ENCODE results near the gene PCGF6.
A peak's percentile ranks its signal among the peaks of the same experiment; 100 is the strongest.

The PCGF6 gene

DNA sequence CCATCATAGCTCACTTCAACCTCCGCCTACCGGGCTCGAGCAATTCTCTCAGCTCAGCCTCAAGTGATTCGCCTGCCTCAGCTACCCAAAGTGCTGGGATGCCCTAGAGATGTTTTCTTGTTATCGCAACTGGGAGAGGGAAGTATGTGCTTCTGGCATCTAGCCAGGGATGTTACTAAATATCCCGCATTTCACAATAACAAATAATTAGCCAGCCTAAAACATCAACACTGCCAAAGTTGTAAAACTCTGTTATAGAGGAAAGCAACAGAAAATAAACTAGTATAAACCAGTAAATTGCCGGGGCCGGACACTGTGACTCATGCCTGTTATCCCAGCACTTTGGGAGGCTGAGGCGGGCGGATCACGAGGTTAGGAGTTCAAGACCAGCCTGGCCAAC is 66.8 kb downstream of the PCGF6 start:
- no peak overlapping the region for H3K4ac ChIP-seq (ENCODE audit: low read depth in 1 of 2, low read length in 2 of 2)

DNA sequence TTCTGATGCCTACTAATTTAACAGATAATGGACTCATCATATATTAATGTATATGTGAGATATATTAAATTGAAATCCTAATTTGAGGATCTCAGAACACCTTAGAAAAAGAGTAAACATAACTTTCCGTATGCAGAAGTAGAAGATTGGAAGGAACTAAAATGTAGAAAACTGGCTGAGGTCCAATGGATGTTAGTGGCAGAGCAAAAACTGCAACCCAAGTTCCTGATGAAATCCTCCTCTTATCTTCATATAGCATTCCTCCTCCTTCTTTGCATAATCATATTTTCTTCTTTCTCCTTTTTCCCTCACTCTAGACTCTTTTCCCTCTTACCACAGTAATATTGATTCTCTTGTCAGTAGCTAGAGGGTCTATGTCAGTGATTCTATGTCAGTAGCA is 68.0 kb downstream of the PCGF6 start:
- Histone ChIP-seq H3K18ac (ENCODE audit: low read depth in 1 of 2, low read length in 2 of 2) (no peak overlapping the region), H3K9ac (ENCODE audit: low read length) (no peak overlapping the region), H2BK120ac (ENCODE audit: low read depth, low read length) (no peak overlapping the region), H3K4ac (ENCODE audit: low read depth in 1 of 2, low read length in 2 of 2) (no peak overlapping the region), H4K91ac (ENCODE audit: low read length) (no peak overlapping the region), H2BK12ac (ENCODE audit: low read length in 2 of 2) (no peak overlapping the region), H3K79me1 (replicated peaks; ENCODE audit: low read length, poor library complexity, severe bottlenecking) (no peaks in the 10 kb centered on the region), H3K4me1 (ENCODE audit: control insufficient read depth, insufficient read depth, low read depth, low read length) (peaks cover 6% of the 10 kb centered on the region), H4K8ac (ENCODE audit: low read length) (no peak overlapping the region), H3K4me2 (ENCODE audit: low read length, poor library complexity, severe bottlenecking) (no peak overlapping the region), H3K23ac (ENCODE audit: low read length in 2 of 2) (no peak overlapping the region), H3K36me3 (ENCODE audit: control insufficient read depth in 1 of 2, insufficient read depth in 2 of 2, low read depth in 1 of 2, low read length in 2 of 2) (peaks cover 0 to 15% of the 10 kb centered on the region in 2 experiments), H3K27me3 (ENCODE audit: control insufficient read depth in 1 of 2, insufficient read depth in 1 of 2, low read length in 2 of 2) (peaks cover 48 to 64% of the 10 kb centered on the region in 2 experiments), H3K14ac (ENCODE audit: low read length in 2 of 2) (no peak overlapping the region), H2BK5ac (ENCODE audit: low read depth, low read length, poor library complexity, severe bottlenecking) (no peak overlapping the region), H3K9me3 (ENCODE audit: control insufficient read depth, low read length) (no peaks in the 10 kb centered on the region), H3K27ac (ENCODE audit: low read length, poor library complexity, severe bottlenecking) (no peak overlapping the region), H2BK15ac (ENCODE audit: low read depth, poor library complexity, severe bottlenecking) (no peak overlapping the region), H3K4me3 (ENCODE audit: insufficient read depth in 1 of 2, low read depth in 1 of 2, low read length in 2 of 2) (no peak overlapping the region), H2AFZ (ENCODE audit: low read depth, low read length) (no peak overlapping the region), H2AK5ac (ENCODE audit: low read length, severe bottlenecking) (no peak overlapping the region)
- no peak for DNase-seq
- WGBS = no CpG with 5 or more reads among the region's 1 CpG

More for the DNA sequence above, 66.8 kb downstream of the PCGF6 start:
- Histone ChIP-seq H3K4me3 (ENCODE audit: insufficient read depth in 1 of 2, low read depth in 1 of 2, low read length in 2 of 2) (no peak overlapping the region), H3K18ac (ENCODE audit: low read depth in 1 of 2, low read length in 2 of 2) (no peak overlapping the region), H3K27me3 (ENCODE audit: control insufficient read depth in 1 of 2, insufficient read depth in 1 of 2, low read length in 2 of 2) (peaks cover 43 to 61% of the 10 kb centered on the region in 2 experiments), H4K8ac (ENCODE audit: low read length) (no peak overlapping the region), H2BK15ac (ENCODE audit: low read depth, poor library complexity, severe bottlenecking) (no peak overlapping the region), H3K14ac (ENCODE audit: low read length in 2 of 2) (no peak overlapping the region), H2BK120ac (ENCODE audit: low read depth, low read length) (no peak overlapping the region), H2BK5ac (ENCODE audit: low read depth, low read length, poor library complexity, severe bottlenecking) (no peak overlapping the region), H3K4me2 (ENCODE audit: low read length, poor library complexity, severe bottlenecking) (no peak overlapping the region), H3K36me3 (ENCODE audit: control insufficient read depth in 1 of 2, insufficient read depth in 2 of 2, low read depth in 1 of 2, low read length in 2 of 2) (peaks cover 0 to 27% of the 10 kb centered on the region in 2 experiments), H4K91ac (ENCODE audit: low read length) (no peak overlapping the region), H3K4me1 (ENCODE audit: control insufficient read depth, insufficient read depth, low read depth, low read length) (peaks cover 4% of the 10 kb centered on the region), H2AFZ (ENCODE audit: low read depth, low read length) (no peak overlapping the region), H3K23ac (ENCODE audit: low read length in 2 of 2) (no peak overlapping the region), H2BK12ac (ENCODE audit: low read length in 2 of 2) (no peak overlapping the region), H3K9me3 (ENCODE audit: control insufficient read depth, low read length) (no peaks in the 10 kb centered on the region), H3K9ac (ENCODE audit: low read length) (no peak overlapping the region), H2AK5ac (ENCODE audit: low read length, severe bottlenecking) (no peak overlapping the region), H3K27ac (ENCODE audit: low read length, poor library complexity, severe bottlenecking) (no peak overlapping the region), H3K79me1 (replicated peaks; ENCODE audit: low read length, poor library complexity, severe bottlenecking) (no peaks in the 10 kb centered on the region)
- 73% methylated on average over 6 of the region's 11 CpGs for WGBS
- DNase-seq = peak; percentile 68

DNA sequence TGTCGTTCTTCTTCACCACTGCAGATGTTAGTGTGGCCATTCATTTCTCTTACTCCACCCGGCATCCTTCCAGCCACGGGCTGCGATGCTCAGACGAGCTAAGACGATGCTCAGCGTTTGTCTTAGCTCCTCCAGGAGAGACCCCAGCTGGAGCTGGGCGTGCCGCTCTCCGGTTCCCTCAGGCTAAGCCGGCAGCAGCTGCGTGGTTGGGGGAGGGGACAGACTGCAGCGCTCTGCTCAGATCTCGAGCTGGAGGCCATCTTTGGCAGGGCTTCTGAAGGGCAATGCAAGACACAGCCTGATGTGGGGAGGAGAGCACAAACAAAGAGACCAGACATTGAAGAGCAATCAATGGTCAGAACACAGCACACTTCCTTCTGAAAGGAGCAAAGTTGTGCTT is 69.2 kb downstream of the PCGF6 start:
- Histone ChIP-seq H3K27ac (ENCODE audit: low read length, poor library complexity, severe bottlenecking) (no peak overlapping the region), H3K9ac (ENCODE audit: low read length) (no peak overlapping the region), H3K4me2 (ENCODE audit: low read length, poor library complexity, severe bottlenecking) (no peak overlapping the region), H3K4ac (ENCODE audit: low read depth in 1 of 2, low read length in 2 of 2) (no peak overlapping the region), H4K91ac (ENCODE audit: low read length) (no peak overlapping the region), H3K4me1 (ENCODE audit: control insufficient read depth, insufficient read depth, low read depth, low read length) (peaks cover 18% of the 10 kb centered on the region), H3K9me3 (ENCODE audit: control insufficient read depth, low read length) (no peaks in the 10 kb centered on the region), H4K8ac (ENCODE audit: low read length) (no peak overlapping the region), H3K36me3 (ENCODE audit: control insufficient read depth in 1 of 2, insufficient read depth in 2 of 2, low read depth in 1 of 2, low read length in 2 of 2) (peaks cover 3 to 5% of the 10 kb centered on the region in 2 experiments), H2AFZ (ENCODE audit: low read depth, low read length) (no peak overlapping the region), H3K23ac (ENCODE audit: low read length in 2 of 2) (no peak overlapping the region), H2AK5ac (ENCODE audit: low read length, severe bottlenecking) (no peak overlapping the region), H3K18ac (ENCODE audit: low read depth in 1 of 2, low read length in 2 of 2) (no peak overlapping the region), H3K4me3 (ENCODE audit: insufficient read depth in 1 of 2, low read depth in 1 of 2, low read length in 2 of 2) (peak overlapping the region in 1 of 2 experiments; percentile 52), H3K14ac (ENCODE audit: low read length in 2 of 2) (no peak overlapping the region), H2BK12ac (ENCODE audit: low read length in 2 of 2) (no peak overlapping the region), H3K79me1 (replicated peaks; ENCODE audit: low read length, poor library complexity, severe bottlenecking) (no peaks in the 10 kb centered on the region), H2BK15ac (ENCODE audit: low read depth, poor library complexity, severe bottlenecking) (no peak overlapping the region), H3K27me3 (ENCODE audit: control insufficient read depth in 1 of 2, insufficient read depth in 1 of 2, low read length in 2 of 2) (peaks cover 50 to 65% of the 10 kb centered on the region in 2 experiments), H2BK120ac (ENCODE audit: low read depth, low read length) (no peak overlapping the region), H2BK5ac (ENCODE audit: low read depth, low read length, poor library complexity, severe bottlenecking) (no peak overlapping the region)
- DNase-seq = no peak
- 3% methylated on average over 13 of the region's 14 CpGs for WGBS

DNA sequence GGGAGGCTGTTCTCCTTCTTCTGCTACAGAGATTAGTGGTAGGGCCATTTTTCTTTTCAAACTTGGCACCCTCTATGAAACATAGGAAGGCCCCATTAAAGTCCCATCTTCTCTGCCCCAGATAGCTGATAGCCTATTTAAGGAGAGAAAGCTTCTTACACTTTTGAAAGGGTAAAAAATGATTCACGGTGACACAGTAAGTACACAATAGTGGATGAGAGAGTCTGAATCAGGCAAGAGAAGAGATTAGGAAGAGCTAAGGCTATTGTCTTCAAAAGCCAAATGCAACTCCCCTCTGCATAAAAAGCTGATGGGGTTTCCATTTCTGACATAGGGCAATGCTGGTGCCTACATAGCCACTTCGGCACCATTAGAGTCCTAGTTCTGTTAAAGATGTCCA is 70.4 kb downstream of the PCGF6 start:
- Histone ChIP-seq H2AK5ac (ENCODE audit: low read length, severe bottlenecking) (no peak overlapping the region), H3K9ac (ENCODE audit: low read length) (no peak overlapping the region), H2BK120ac (ENCODE audit: low read depth, low read length) (no peak overlapping the region), H3K79me1 (replicated peaks; ENCODE audit: low read length, poor library complexity, severe bottlenecking) (no peaks in the 10 kb centered on the region), H3K14ac (ENCODE audit: low read length in 2 of 2) (no peak overlapping the region), H3K18ac (ENCODE audit: low read depth in 1 of 2, low read length in 2 of 2) (no peak overlapping the region), H3K23ac (ENCODE audit: low read length in 2 of 2) (no peak overlapping the region), H2BK5ac (ENCODE audit: low read depth, low read length, poor library complexity, severe bottlenecking) (no peak overlapping the region), H4K91ac (ENCODE audit: low read length) (no peak overlapping the region), H3K4me1 (ENCODE audit: control insufficient read depth, insufficient read depth, low read depth, low read length) (peaks cover 19% of the 10 kb centered on the region), H3K9me3 (ENCODE audit: control insufficient read depth, low read length) (no peaks in the 10 kb centered on the region), H3K4me2 (ENCODE audit: low read length, poor library complexity, severe bottlenecking) (no peak overlapping the region), H4K8ac (ENCODE audit: low read length) (no peak overlapping the region), H3K27me3 (ENCODE audit: control insufficient read depth in 1 of 2, insufficient read depth in 1 of 2, low read length in 2 of 2) (peaks cover 58 to 74% of the 10 kb centered on the region in 2 experiments), H2AFZ (ENCODE audit: low read depth, low read length) (no peak overlapping the region), H2BK15ac (ENCODE audit: low read depth, poor library complexity, severe bottlenecking) (no peak overlapping the region), H2BK12ac (ENCODE audit: low read length in 2 of 2) (no peak overlapping the region), H3K4ac (ENCODE audit: low read depth in 1 of 2, low read length in 2 of 2) (no peak overlapping the region), H3K4me3 (ENCODE audit: insufficient read depth in 1 of 2, low read depth in 1 of 2, low read length in 2 of 2) (peak overlapping the region in 1 of 2 experiments; percentile 77), H3K27ac (ENCODE audit: low read length, poor library complexity, severe bottlenecking) (no peak overlapping the region), H3K36me3 (ENCODE audit: control insufficient read depth in 1 of 2, insufficient read depth in 2 of 2, low read depth in 1 of 2, low read length in 2 of 2) (peaks cover 3% of the 10 kb centered on the region in 2 experiments)
- no peak for DNase-seq
- 89% methylated on average over 2 of the region's 2 CpGs for WGBS

Data from mesenchymal stem cell (in vitro differentiated cells and primary cell).